ENCODE measurements around the gene GLYAT.
"Not testable (repeated sequence)": the region's sequence is repeated elsewhere in the genome, so short reads cannot be mapped to it uniquely, and the experiment has no call there.

GLYAT gene

GRCh38 chr11:58744988-58745704 lies 13.4 kb upstream of the GLYAT start:
- no peak for DNase-seq (ENCODE audit: low read depth in 2 of 3, low spot score in 2 of 3)

GRCh38 chr11:58742981-58743880 lies 11.5 kb upstream of the GLYAT start:
- no peak for DNase-seq (ENCODE audit: low read depth in 2 of 3, low spot score in 2 of 3)

- DNase-seq (ENCODE audit: low read depth in 2 of 3, low spot score in 2 of 3), result no peak
Observed at GRCh38 chr11:58742140-58742539, 10.4 kb upstream of the GLYAT start.

GRCh38 chr11:58741127-58741526 lies 9.4 kb upstream of the GLYAT start:
- DNase-seq (ENCODE audit: low read depth in 2 of 3, low spot score in 2 of 3), result no peak

- no peak for DNase-seq (ENCODE audit: low read depth in 2 of 3, low spot score in 2 of 3)
Observed at GRCh38 chr11:58740447-58740846, 8.7 kb upstream of the GLYAT start.

- no peak for DNase-seq (ENCODE audit: low read depth in 2 of 3, low spot score in 2 of 3)
Observed at GRCh38 chr11:58739725-58740430, 8.1 kb upstream of the GLYAT start.

GRCh38 chr11:58734681-58735490 lies 3.1 kb upstream of the GLYAT start:
- DNase-seq (ENCODE audit: low read depth in 2 of 3, low spot score in 2 of 3), result no peak

- DNase-seq (ENCODE audit: low read depth in 2 of 3, low spot score in 2 of 3), result no peak
Observed at GRCh38 chr11:58730507-58731089, 1.1 kb downstream of the GLYAT start.

- DNase-seq (ENCODE audit: low read depth in 2 of 3, low spot score in 2 of 3), result no peak
Observed at GRCh38 chr11:58727415-58727797, 4.3 kb downstream of the GLYAT start.

- no peak for DNase-seq (ENCODE audit: low read depth in 2 of 3, low spot score in 2 of 3)
Observed at GRCh38 chr11:58726737-58727414, 4.9 kb downstream of the GLYAT start.

- no peak for DNase-seq (ENCODE audit: low read depth in 2 of 3, low spot score in 2 of 3)
Observed at GRCh38 chr11:58719406-58720117, 12.2 kb downstream of the GLYAT start.

- no peak for DNase-seq (ENCODE audit: low read depth in 2 of 3, low spot score in 2 of 3)
Observed at GRCh38 chr11:58712531-58712930, 19.2 kb downstream of the GLYAT start.

- DNase-seq (ENCODE audit: low read depth in 2 of 3, low spot score in 2 of 3), result no peak
Observed at GRCh38 chr11:58711832-58712231, 19.9 kb downstream of the GLYAT start.

- no peak for DNase-seq (ENCODE audit: low read depth in 2 of 3, low spot score in 2 of 3)
Observed at GRCh38 chr11:58707767-58708166, 24.0 kb downstream of the GLYAT start.

GRCh38 chr11:58696825-58697224 lies 34.9 kb downstream of the GLYAT start:
- not testable (repeated sequence) for DNase-seq (ENCODE audit: low read depth in 2 of 3, low spot score in 2 of 3)

- DNase-seq (ENCODE audit: low read depth in 2 of 3, low spot score in 2 of 3), result no peak
Observed at GRCh38 chr11:58693026-58693425, 38.7 kb downstream of the GLYAT start.

- no peak for DNase-seq (ENCODE audit: low read depth in 2 of 3, low spot score in 2 of 3)
Observed at GRCh38 chr11:58691675-58692074, 40.1 kb downstream of the GLYAT start.

GRCh38 chr11:58688789-58689503 lies 42.8 kb downstream of the GLYAT start:
- no peak for DNase-seq (ENCODE audit: low read depth in 2 of 3, low spot score in 2 of 3)
